HCT116 (cell line): Measurements from ENCODE around the gene ICE1.
"Not testable (repeated sequence)": the region's sequence is repeated elsewhere in the genome, so short reads cannot be mapped to it uniquely, and the experiment has no call there.

Experiments
- CEBPB ChIP-seq: IDR thresholded peaks from 2 replicates; pipeline ENCODE4 v1.6.1; 2012; ENCODE audit warnings: low read depth
- CTCF ChIP-seq, 3 experiments: fragments of 200-600 bp in 1 of 3; sonication (generic) in 1 of 3; IDR thresholded peaks in 2 of 3; conservative IDR thresholded peaks in 1 of 3; 2 replicates each; pipeline ENCODE4 v1.5.1; 2012 to 2017; ENCODE audit warnings: low read depth in 2 of 3, low read length in 2 of 3, antibody characterized with exemption in 1 of 3, borderline replicate concordance in 1 of 3, control low read depth in 1 of 3, mild to moderate bottlenecking in 1 of 3, mixed read lengths in 1 of 3, mixed run types in 1 of 3, moderate library complexity in 1 of 3; ENCODE audit not compliant: insufficient read depth in 1 of 3
- ELF1 ChIP-seq: IDR thresholded peaks from 2 replicates; pipeline ENCODE4 v1.6.1; 2012; ENCODE audit warnings: low read depth, borderline replicate concordance
- EZH2 ChIP-seq: fragments of 200-600 bp; sonication (generic); IDR thresholded peaks from 2 replicates; pipeline ENCODE4 v1.6.1; 2017; ENCODE audit warnings: antibody characterized with exemption, mixed run types
- EZH2phosphoT487 ChIP-seq: fragments of 200-600 bp; IDR thresholded peaks from 2 replicates; pipeline ENCODE4 v1.6.1; 2018; ENCODE audit warnings: antibody characterized with exemption, borderline replicate concordance
- MAX ChIP-seq: IDR thresholded peaks from 2 replicates; pipeline ENCODE4 v1.6.1; 2012
- POLR2A ChIP-seq: IDR thresholded peaks from 2 replicates; pipeline ENCODE4 v1.7.0; 2011; ENCODE audit warnings: borderline replicate concordance; ENCODE audit not compliant: insufficient read depth, insufficient read length; ENCODE audit errors: extremely low read depth
- POLR2AphosphoS5 ChIP-seq: IDR thresholded peaks from 2 replicates; pipeline ENCODE4 v1.6.1; 2011; ENCODE audit warnings: mild to moderate bottlenecking, low read depth, low read length, moderate library complexity
- REST ChIP-seq: IDR thresholded peaks from 2 replicates; pipeline ENCODE4 v1.6.1; 2012; ENCODE audit warnings: low read depth
- SP1 ChIP-seq: IDR thresholded peaks from 2 replicates; pipeline ENCODE4 v1.6.1; 2012; ENCODE audit warnings: low read depth
- SRF ChIP-seq: IDR thresholded peaks from 2 replicates; pipeline ENCODE4 v1.6.1; 2012; ENCODE audit warnings: low read depth
- TCF7L2 ChIP-seq: IDR thresholded peaks from 2 replicates; pipeline ENCODE4 v1.7.0; 2011; ENCODE audit warnings: borderline replicate concordance, inconsistent platforms; ENCODE audit not compliant: insufficient read depth, insufficient read length; ENCODE audit errors: extremely low read depth
- ZFX ChIP-seq: fragments of 450-650 bp; IDR thresholded peaks from 2 replicates; pipeline ENCODE4 v1.6.1; 2017
- ZNF274 ChIP-seq: fragments of 200-500 bp; sonication (Bioruptor generic); IDR thresholded peaks from 2 replicates; pipeline ENCODE4 v1.6.1; 2014; ENCODE audit warnings: mild to moderate bottlenecking, low read depth, low read length, inconsistent platforms

- TF ChIP-seq CTCF (IDR thresholded peaks at IDR 0.05 in 2 of 3, conservative IDR thresholded peaks at IDR 0.05 in 1 of 3; ENCODE audit: borderline replicate concordance in 1 of 3, insufficient read depth in 1 of 3, low read depth in 2 of 3, low read length in 2 of 3); ELF1; REST; EZH2; POLR2AphosphoS5; SP1; EZH2phosphoT487; POLR2A; ZFX; MAX; ZNF274; TCF7L2; CEBPB; SRF: not testable (repeated sequence)
These were observed 27.4 kb upstream of the ICE1 start for GRCh38 chr5:5395093-5395492.
